NCI-H1048 (cell line): ENCODE measurements around the gene RDH5.

ENCODE experiments used
- DNase-seq: peaks from one replicate; lab custom pipeline; 2025; lab: John Stamatoyannopoulos, UW

RDH5 gene

GRCh38 chr12:55696141-55696540, 24.1 kb upstream of the RDH5 start:
- DNase-seq, result no peak

GRCh38 chr12:55696796-55697462, 23.3 kb upstream of the RDH5 start:
- DNase-seq, result no peak

GRCh38 chr12:55697686-55698085, 22.5 kb upstream of the RDH5 start:
- no peak for DNase-seq

- DNase-seq, result no peak
Measured at GRCh38 chr12:55698241-55698955, 21.8 kb upstream of the RDH5 start.

DNA sequence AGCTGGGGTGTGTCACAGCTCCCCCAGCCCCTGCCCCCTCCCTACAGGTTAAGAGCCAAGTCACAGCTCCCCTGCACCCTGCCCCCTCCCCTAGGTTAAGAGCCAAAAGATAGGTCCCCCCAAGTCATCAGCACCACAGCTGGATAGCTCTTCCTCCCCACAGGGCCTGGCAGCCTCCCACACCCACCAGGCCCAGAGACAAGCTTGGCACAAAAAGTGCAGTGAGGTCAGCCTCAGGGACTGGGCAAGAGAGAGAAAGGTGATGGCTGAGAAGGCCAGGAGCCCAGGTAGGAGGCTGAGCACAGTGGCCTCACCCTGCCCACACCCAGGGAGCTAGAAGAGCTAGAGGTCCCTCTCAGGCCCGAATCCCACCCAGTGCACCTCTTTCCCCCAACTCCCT, 21.2 kb upstream of the RDH5 start:
- no peak for DNase-seq

GRCh38 chr12:55699471-55700055, 20.6 kb upstream of the RDH5 start:
- no peak for DNase-seq

GRCh38 chr12:55700255-55701018, 19.8 kb upstream of the RDH5 start:
- no peak for DNase-seq

- no peak for DNase-seq
Measured at GRCh38 chr12:55702861-55703260, 17.3 kb upstream of the RDH5 start.

DNA sequence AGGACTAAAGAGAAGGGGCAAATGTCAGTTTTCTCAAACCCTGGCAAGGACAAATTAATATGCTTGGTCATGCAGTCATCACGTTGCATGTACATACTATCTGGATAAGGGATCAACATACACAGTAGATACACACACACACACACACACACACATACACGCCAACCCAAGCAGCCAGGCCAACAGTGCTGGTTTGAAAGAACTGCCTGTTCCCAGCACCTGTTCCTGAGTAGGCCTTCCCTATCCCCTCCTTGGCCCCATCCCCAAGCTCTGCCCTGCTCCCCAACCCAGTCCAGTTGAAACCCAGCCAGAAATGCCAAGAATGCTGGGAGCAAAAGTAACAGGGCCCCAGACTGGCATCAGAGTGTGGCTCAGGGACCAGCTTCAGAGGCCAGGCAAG, 16.9 kb upstream of the RDH5 start:
- no peak for DNase-seq

- DNase-seq, result no peak
Measured at GRCh38 chr12:55703901-55704761, 16.1 kb upstream of the RDH5 start.

DNA sequence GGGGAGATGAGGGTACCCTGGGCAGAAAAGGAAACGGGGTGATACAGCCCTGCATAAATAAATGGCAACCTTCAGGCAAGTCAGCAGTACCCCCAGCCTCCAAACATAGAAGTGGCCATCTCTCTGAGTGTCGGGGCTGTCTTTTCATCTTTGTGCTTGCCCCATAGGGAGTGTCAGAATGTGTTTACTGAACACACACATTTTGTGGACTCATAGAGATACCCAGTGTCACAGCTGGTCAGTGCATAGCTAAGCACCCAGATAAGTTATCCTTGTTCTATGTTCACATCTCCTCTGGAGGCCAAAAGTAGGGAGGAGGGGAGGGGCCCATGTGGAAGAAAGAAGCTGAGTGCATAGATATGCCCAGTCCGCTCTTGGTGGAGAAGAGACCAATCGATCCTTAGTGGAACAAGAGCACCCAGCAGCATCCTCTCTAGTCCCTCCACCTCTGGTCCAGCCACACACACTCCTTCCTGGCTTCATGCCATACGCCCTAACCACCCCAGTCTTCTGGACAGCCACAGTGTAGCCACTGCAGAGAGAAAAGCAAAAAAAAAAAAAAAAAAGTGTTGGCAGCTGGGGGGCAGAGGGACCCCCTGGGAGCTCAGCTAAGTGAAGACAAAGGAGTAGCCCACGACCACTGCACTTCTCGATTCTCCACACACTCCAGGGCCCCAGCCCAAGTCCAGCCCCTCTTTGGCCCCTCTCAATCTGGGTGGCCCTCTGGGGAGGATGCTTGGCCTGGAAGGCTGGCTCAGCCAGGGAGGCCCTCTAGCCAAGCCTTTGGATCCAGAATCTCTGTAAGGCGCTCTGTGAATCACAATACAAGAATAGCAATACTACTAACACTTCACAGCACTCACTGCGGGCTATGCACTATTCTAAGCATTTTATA, 15.1 kb upstream of the RDH5 start:
- DNase-seq, result no peak

- no peak for DNase-seq
Measured at GRCh38 chr12:55705782-55706402, 14.3 kb upstream of the RDH5 start.

DNA sequence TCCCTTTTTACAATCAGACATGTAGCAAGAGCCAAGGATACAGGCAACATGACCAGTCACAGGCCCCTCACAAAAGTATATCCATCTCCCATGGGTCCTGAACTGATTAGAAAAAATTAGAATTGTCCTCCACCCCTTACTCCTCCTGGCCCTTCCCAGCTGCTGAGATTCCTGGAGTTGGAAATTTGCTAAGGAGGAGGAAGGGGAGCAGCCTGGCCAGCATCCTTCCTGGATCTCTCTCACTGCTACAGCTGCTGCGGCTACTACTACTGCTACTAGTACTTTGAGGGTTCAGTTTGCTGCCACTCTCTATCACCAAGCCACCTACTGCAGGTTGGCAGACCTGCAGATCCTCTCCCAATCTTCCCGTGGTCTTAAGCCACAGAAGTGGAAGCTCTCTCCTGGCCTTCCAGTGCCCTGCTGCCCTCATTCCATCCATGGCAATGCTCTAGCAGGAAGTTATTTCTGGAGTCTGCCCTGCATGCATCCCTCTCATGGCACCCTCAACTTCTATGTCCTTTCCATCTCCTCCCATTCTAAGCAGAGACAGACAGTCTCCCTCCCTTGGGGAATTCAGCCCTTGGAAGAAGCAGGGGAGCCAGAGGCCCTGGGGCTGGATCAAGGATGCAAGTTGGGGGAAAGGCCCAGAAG, 13.5 kb upstream of the RDH5 start:
- DNase-seq, result no peak

GRCh38 chr12:55707219-55707671, 12.9 kb upstream of the RDH5 start:
- DNase-seq, result no peak

- DNase-seq, result no peak
Measured at GRCh38 chr12:55707841-55708694, 12.1 kb upstream of the RDH5 start, which contains the start of gene ITGA7. Gene ITGA7, minus strand, starts transcription at chr12:55707904. Its CDS starts 222 bp downstream, at chr12:55707682.

GRCh38 chr12:55708695-55709233, 11.4 kb upstream of the RDH5 start:
- DNase-seq, result no peak

DNA sequence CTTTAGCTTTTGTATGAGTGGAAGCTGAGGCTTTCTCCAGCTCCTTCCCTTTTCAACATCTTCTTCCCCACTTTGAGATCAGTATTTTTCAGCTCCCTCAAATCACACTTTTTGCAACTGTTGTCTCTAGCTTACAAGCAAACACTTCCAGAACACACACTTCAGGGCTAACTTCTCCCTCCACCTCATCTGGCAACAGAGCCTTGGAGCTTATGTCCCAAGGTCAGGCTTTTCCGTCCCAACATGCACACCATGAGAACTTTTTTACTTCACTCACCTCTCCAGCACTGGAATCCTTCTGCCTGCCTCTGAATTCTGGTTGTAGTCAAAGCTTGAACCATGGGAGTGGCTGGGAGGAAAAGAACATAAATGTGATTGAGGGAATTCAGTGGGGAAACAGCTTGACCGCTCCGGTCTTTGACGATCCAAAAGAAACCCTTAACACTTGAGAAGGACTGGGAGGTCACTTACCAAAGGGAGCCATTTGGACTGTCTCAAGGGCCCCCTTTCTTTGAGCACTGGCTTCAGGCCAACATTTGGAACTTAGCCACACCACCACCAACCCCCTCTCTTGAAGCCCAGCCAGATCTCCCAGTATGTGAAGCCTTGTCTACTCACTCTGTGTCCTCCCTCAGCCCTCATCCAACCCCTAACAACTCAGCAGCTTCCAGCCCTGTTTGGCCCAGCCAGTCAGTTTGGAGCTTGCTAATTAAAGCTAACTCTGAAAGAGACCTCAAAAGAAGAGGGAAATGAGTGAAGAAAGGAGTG, 8.2 kb upstream of the RDH5 start:
- no peak for DNase-seq
